OCI-LY1 (cell line): Measurements from ENCODE around the gene RNF169.

ENCODE experiments used
- EZH2 ChIP-seq: fragments of 200-600 bp; sonication (generic), shearing (Covaris generic); IDR thresholded peaks from 2 replicates; pipeline ENCODE4 v1.8.0; 2017; ENCODE audit warnings: borderline replicate concordance, mixed run types, mild to moderate bottlenecking, antibody characterized with exemption, low read length, moderate library complexity, mixed read lengths
- TF ChIP-seq, protein P1 (sequence below): fragments of 200-600 bp; sonication (generic), shearing (Covaris generic); IDR thresholded peaks from 2 replicates; pipeline ENCODE4 v1.5.1; 2017; ENCODE audit warnings: mild to moderate bottlenecking, antibody characterized with exemption, low read length, moderate library complexity, mixed read lengths

DNA sequence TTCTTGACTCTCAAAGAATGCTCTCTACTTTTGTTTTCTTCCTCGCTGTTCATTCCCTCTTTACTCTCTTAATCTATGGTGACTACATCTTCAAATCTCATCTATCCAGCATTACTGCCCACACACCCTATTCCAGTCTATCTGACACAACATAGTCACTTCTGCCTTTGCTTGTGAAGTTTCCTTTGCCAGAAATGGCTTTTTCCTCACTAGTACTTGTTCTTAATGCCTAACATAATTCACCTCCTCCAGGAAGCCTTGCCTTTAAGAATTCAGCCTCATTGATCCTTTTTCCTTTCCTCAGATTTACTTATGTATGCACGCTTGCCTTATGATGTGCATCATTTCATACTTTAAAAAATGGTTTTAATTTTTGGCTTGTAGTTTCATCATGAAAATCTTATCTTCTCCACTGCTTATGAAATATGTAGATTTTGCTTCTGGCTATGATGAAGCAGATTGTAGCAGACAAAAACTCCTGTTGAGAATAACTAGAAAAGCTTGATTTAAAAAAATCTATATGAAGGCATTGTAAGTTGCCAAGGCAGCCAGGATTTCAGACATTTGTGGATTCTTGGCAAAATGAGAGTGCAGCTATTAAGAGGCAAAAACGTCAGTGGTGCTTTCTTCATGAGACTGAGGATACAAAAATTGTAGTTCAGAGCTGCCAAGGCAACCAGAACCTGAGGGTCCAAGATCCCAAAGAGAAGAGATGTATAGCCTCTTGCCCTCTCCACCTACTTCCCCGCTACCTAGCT lies 31.8 kb downstream of the RNF169 start:
- TF ChIP-seq, protein P1, sequence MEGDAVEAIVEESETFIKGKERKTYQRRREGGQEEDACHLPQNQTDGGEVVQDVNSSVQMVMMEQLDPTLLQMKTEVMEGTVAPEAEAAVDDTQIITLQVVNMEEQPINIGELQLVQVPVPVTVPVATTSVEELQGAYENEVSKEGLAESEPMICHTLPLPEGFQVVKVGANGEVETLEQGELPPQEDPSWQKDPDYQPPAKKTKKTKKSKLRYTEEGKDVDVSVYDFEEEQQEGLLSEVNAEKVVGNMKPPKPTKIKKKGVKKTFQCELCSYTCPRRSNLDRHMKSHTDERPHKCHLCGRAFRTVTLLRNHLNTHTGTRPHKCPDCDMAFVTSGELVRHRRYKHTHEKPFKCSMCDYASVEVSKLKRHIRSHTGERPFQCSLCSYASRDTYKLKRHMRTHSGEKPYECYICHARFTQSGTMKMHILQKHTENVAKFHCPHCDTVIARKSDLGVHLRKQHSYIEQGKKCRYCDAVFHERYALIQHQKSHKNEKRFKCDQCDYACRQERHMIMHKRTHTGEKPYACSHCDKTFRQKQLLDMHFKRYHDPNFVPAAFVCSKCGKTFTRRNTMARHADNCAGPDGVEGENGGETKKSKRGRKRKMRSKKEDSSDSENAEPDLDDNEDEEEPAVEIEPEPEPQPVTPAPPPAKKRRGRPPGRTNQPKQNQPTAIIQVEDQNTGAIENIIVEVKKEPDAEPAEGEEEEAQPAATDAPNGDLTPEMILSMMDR = no peak
- no peak for TF ChIP-seq EZH2
